PC-3 (cell line): ENCODE results near the gene DRAM2.

Experiments used
- EZH2 ChIP-seq: fragments of 300-600 bp; sonication (generic); IDR thresholded peaks from one replicate; pipeline ENCODE4 v1.6.1; 2017; ENCODE audit warnings: antibody characterized with exemption, mild to moderate bottlenecking, low read length; ENCODE audit not compliant: unreplicated experiment
- TF ChIP-seq, protein P1 (sequence below): fragments of 300-600 bp; sonication (generic); conservative IDR thresholded peaks from 2 replicates; pipeline ENCODE4 v1.5.1; 2017; ENCODE audit warnings: antibody characterized with exemption, low read depth, mild to moderate bottlenecking, low read length

DNA sequence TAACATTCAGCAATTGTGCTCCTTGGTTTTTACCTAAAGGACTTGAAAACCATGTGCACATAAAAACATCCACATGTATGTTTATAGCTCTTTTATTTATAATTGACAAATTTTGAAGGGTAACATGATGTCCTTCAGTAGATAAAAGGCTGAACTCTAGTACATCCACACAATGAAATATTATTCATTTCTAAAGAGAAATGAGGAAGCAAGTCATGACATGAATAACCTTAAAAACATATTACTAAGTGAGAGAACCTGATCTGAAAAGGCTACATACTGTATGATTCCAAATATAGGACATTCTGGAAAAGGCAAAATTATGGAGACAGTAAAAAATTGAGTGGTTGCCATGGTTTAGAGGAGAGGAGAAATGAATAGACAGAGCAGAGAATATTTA, 50.3 kb downstream of the DRAM2 start:
- TF ChIP-seq, protein P1, sequence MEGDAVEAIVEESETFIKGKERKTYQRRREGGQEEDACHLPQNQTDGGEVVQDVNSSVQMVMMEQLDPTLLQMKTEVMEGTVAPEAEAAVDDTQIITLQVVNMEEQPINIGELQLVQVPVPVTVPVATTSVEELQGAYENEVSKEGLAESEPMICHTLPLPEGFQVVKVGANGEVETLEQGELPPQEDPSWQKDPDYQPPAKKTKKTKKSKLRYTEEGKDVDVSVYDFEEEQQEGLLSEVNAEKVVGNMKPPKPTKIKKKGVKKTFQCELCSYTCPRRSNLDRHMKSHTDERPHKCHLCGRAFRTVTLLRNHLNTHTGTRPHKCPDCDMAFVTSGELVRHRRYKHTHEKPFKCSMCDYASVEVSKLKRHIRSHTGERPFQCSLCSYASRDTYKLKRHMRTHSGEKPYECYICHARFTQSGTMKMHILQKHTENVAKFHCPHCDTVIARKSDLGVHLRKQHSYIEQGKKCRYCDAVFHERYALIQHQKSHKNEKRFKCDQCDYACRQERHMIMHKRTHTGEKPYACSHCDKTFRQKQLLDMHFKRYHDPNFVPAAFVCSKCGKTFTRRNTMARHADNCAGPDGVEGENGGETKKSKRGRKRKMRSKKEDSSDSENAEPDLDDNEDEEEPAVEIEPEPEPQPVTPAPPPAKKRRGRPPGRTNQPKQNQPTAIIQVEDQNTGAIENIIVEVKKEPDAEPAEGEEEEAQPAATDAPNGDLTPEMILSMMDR, result no peak
- TF ChIP-seq EZH2, result no peak
